Kidney (tissue), 14 donors: Measurements from ENCODE around the gene IDI2. TPM values are rescaled to one million over a fixed set of nuclear protein-coding genes. Genes with fewer than 3 reads are reported as not detected.

Experiments used
- DNase-seq, 5 donors: peaks; one replicate each; pipeline ENCODE4 v3.0.0-alpha.2; 2013 to 2020
- FAIRE-seq: peaks from 2 replicates; lab custom pipeline; 2012; peaks lifted over from hg19 to GRCh38; lab: Jason Lieb, UNC
- H3K27ac ChIP-seq, 2 donors: one replicate each; pipeline ENCODE4 v1.7.0; 2013; ENCODE audit warnings: low read depth in 2 of 2, low read length in 2 of 2, inconsistent platforms in 1 of 2
- H3K27me3 ChIP-seq: one replicate; pipeline ENCODE4 v1.7.1; 2013; ENCODE audit warnings: low read length, inconsistent platforms; ENCODE audit not compliant: control insufficient read depth, insufficient read depth
- H3K36me3 ChIP-seq, 3 donors: one replicate each; pipeline versions ENCODE4 v1.7.0 to v1.7.1; 2013; ENCODE audit warnings: low read length in 3 of 3, control low read depth in 1 of 3, inconsistent platforms in 1 of 3; ENCODE audit not compliant: insufficient read depth in 3 of 3, control insufficient read depth in 2 of 3
- H3K4me1 ChIP-seq, 3 donors: one replicate each; pipeline versions ENCODE4 v1.7.0 to v1.7.1; 2013; ENCODE audit warnings: low read length in 3 of 3, inconsistent platforms in 1 of 3, low read depth in 1 of 3; ENCODE audit not compliant: control insufficient read depth in 2 of 3, insufficient read depth in 2 of 3
- H3K4me3 ChIP-seq, 3 donors: one replicate each; pipeline versions ENCODE4 v1.7.0 to v1.8.1; 2013; ENCODE audit warnings: low read length in 3 of 3, control low read depth in 1 of 3, inconsistent platforms in 1 of 3
- H3K9ac ChIP-seq, 3 donors: one replicate each; pipeline versions ENCODE4 v1.7.0 to v1.7.1; 2013; ENCODE audit warnings: low read length in 3 of 3, control low read depth in 1 of 3, inconsistent platforms in 1 of 3
- H3K9me3 ChIP-seq, 3 donors: one replicate each; pipeline versions ENCODE4 v1.7.0 to v1.7.1; 2013; ENCODE audit warnings: low read length in 3 of 3, control low read depth in 1 of 3, inconsistent platforms in 1 of 3; ENCODE audit not compliant: control insufficient read depth in 2 of 3, insufficient read depth in 1 of 3
- intact Hi-C: fragments of 100-400 bp; cut with DNase I; formaldehyde crosslinking; loops from one replicate; pipeline ENCODE4 v1.11.1; 2022
- polyA plus RNA-seq: library from polyadenylated mRNA; stranded (reverse); fragments of 350-450 nt; fragmentation: Illumina TruSeq; extraction: RNeasy Lipid Tissue Mini Kit (QIAGEN cat#74804); gene quantifications from one replicate; pipeline ENCODE4 v1.2.3, GENCODE V29; 2014; ENCODE audit warnings: low read depth, low replicate concordance; ENCODE audit not compliant: insufficient read depth
- total RNA-seq: library from RNA; stranded (reverse); fragmentation: NEBNext Ultra II Directional; extraction: Animal tissue kit (Norgen Biotek cat#: 25700); gene quantifications from one replicate; pipeline ENCODE4 v1.2.1, GENCODE V29; 2021
- TF ChIP-seq, protein P1 (sequence below): IDR thresholded peaks from 3 replicates; pipeline ENCODE4 v1.5.1; 2012; ENCODE audit warnings: mild to moderate bottlenecking, moderate library complexity, borderline replicate concordance; ENCODE audit not compliant: insufficient read depth; ENCODE audit errors: extremely low read depth
- donor health status: control.
- donor health status: control.
- donor health status: control.
- donor health status: control.
- donor health status: control.
- donor health status: DM: yes; HTN: yes; CAD: no.
- donor health status: Normal renal cell carcinoma (clear cell type).

Gene IDI2
- total and polyA plus RNA-seq, 2 donors from 2014 or later, result not detected

DNA sequence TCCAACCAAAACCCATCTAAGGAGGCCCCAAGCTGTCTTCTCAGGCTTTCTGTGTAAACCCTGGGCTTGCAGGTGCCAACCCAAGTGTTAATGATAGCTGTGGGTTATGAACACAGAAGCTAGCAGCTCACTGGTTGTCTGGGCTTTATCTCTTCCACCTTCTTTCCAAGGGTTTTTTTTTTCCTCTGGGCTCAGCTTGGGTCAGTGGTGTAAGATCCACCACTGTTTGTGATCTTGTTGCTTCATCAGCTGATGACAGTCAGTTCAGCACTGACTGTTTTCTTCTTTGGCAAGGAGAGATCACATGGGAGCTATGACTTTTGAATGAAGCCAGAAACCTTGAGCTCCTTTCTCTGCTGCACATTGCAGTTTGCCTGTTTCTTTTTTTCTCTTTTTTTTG lies 32.8 kb downstream of the IDI2 start:
- no peak overlapping the region for H3K9ac ChIP-seq
- H3K4me1 ChIP-seq, result peaks cover 0 to 4% (median 4%) of the 10 kb centered on the region in 3 donors
- DNase-seq (no peak), FAIRE-seq (no peak)
- H3K9me3 ChIP-seq, result no peaks in the 10 kb centered on the region
- TF ChIP-seq, protein P1, sequence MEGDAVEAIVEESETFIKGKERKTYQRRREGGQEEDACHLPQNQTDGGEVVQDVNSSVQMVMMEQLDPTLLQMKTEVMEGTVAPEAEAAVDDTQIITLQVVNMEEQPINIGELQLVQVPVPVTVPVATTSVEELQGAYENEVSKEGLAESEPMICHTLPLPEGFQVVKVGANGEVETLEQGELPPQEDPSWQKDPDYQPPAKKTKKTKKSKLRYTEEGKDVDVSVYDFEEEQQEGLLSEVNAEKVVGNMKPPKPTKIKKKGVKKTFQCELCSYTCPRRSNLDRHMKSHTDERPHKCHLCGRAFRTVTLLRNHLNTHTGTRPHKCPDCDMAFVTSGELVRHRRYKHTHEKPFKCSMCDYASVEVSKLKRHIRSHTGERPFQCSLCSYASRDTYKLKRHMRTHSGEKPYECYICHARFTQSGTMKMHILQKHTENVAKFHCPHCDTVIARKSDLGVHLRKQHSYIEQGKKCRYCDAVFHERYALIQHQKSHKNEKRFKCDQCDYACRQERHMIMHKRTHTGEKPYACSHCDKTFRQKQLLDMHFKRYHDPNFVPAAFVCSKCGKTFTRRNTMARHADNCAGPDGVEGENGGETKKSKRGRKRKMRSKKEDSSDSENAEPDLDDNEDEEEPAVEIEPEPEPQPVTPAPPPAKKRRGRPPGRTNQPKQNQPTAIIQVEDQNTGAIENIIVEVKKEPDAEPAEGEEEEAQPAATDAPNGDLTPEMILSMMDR, result no peak
- H3K27ac ChIP-seq, result no peak overlapping the region
- intact Hi-C loops, result no loop called here
- no peaks in the 10 kb centered on the region for H3K27me3 ChIP-seq
- peaks cover 7 to 33% (median 20%) of the 10 kb centered on the region in 3 donors for H3K36me3 ChIP-seq
- no peak overlapping the region for H3K4me3 ChIP-seq

- DNase-seq (no peak), FAIRE-seq (no peak)
- H3K4me1 ChIP-seq, result peaks cover 0 to 6% (median 4%) of the 10 kb centered on the region in 3 donors
- TF ChIP-seq, protein P1, result no peak
- no peaks in the 10 kb centered on the region for H3K9me3 ChIP-seq
- no peak overlapping the region for H3K27ac ChIP-seq
- H3K9ac ChIP-seq, result no peak overlapping the region
- H3K27me3 ChIP-seq, result no peaks in the 10 kb centered on the region
- intact Hi-C loops, result no loop called here
- H3K4me3 ChIP-seq, result no peak overlapping the region
- H3K36me3 ChIP-seq, result peaks cover 5 to 30% (median 17%) of the 10 kb centered on the region in 3 donors
Measured at GRCh38 chr10:992467-992866, 33.2 kb downstream of the IDI2 start.

DNA sequence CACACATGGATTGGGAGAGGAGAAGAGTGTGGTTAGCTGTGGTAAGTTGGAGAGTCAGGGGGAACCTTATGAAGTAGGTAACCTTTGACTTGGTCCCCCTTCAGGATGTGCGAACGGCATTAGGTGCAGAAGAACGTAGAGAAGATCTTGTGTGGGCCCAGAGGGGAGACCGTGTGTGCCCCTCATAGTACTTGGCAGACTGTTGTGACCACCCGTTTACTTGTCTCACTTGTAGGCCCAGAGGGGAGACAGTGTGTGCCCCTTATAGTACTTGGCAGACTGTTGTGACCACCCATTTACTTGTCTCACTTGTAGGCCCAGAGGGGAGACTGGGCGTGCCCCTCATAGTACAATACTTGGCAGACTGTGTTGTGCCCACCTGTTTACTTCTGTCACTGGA lies 34.9 kb downstream of the IDI2 start:
- H3K9me3 ChIP-seq, result no peaks in the 10 kb centered on the region
- TF ChIP-seq, protein P1, result no peak
- H3K9ac ChIP-seq, result no peak overlapping the region
- H3K36me3 ChIP-seq, result peaks cover 4 to 17% (median 12%) of the 10 kb centered on the region in 3 donors
- H3K4me1 ChIP-seq, result peaks cover 0 to 13% (median 10%) of the 10 kb centered on the region in 3 donors
- no peak overlapping the region for H3K27ac ChIP-seq
- FAIRE-seq, result no peak
- no peak for DNase-seq
- H3K4me3 ChIP-seq, result no peak overlapping the region
- intact Hi-C loops, result no loop called here
- no peaks in the 10 kb centered on the region for H3K27me3 ChIP-seq
